Fibroblast of lung (primary cell): ENCODE data around the gene FCRL1.

ENCODE experiments used
- EZH2 ChIP-seq: IDR thresholded peaks from 2 replicates; pipeline ENCODE4 v1.5.1; 2012; ENCODE audit warnings: low read length, control low read depth, mild to moderate bottlenecking; ENCODE audit errors: missing control alignments
- TF ChIP-seq, protein P1 (sequence below), 2 donors: IDR thresholded peaks in 1 of 2; conservative IDR thresholded peaks in 1 of 2; 1 replicate in 1 of 2; 2 replicates in 1 of 2; pipeline ENCODE4 v1.5.1; 2011 to 2012; ENCODE audit warnings: low read length in 2 of 2, control low read depth in 1 of 2, inconsistent platforms in 1 of 2, low read depth in 1 of 2, mild to moderate bottlenecking in 1 of 2

DNA sequence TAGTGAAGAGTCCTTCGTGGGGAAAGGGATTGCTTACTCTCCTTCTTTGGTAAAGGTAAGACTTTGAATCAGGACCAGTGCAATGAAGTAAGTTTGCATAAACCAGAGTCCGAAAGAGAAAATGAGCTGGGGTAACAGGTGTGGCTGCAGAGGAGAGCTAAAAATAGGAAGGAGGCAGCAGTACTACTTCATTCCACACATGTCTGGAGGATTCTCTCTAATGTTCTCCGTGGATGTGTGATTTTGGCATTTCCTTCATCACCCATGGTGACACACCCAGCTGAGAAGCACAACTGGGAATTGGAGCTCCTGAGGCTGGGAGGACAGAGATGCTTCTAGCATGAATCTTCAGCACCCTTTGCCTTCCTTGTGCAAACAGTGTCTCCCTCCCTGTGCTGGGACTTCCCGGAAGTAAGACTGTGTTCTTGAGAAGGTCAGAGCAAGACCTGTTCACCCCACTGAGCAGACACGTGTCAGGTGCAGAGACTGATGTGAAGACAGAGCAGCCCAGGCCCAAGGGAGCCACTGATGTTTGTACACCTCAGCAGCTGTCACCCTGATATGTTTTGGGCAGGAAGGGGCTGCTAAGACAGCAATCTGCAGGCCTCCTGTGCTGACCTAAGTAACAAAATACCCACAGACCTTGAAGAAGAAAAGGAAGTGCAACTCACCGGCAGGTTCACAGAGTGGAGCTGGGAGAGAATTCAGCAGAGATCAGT lies 13.3 kb downstream of the FCRL1 start:
- TF ChIP-seq, protein P1, sequence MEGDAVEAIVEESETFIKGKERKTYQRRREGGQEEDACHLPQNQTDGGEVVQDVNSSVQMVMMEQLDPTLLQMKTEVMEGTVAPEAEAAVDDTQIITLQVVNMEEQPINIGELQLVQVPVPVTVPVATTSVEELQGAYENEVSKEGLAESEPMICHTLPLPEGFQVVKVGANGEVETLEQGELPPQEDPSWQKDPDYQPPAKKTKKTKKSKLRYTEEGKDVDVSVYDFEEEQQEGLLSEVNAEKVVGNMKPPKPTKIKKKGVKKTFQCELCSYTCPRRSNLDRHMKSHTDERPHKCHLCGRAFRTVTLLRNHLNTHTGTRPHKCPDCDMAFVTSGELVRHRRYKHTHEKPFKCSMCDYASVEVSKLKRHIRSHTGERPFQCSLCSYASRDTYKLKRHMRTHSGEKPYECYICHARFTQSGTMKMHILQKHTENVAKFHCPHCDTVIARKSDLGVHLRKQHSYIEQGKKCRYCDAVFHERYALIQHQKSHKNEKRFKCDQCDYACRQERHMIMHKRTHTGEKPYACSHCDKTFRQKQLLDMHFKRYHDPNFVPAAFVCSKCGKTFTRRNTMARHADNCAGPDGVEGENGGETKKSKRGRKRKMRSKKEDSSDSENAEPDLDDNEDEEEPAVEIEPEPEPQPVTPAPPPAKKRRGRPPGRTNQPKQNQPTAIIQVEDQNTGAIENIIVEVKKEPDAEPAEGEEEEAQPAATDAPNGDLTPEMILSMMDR (conservative IDR thresholded peaks at IDR 0.05 in 1 of 2, IDR thresholded peaks at IDR 0.05 in 1 of 2; ENCODE audit: low read depth in 1 of 2, low read length in 2 of 2) = no peak
- no peak for TF ChIP-seq EZH2
